ENCODE data around the gene CPED1.
A peak's percentile ranks its signal among the peaks of the same experiment; 100 is the strongest.

CPED1 gene

GRCh38 chr7:121020249-121020988 lies 31.9 kb downstream of the CPED1 start:
- DNase-seq (ENCODE audit: low spot score) = no peak
- H3K9ac ChIP-seq (ENCODE audit: low read depth, low read length, poor library complexity) = no peak overlapping the region
- H3K4me1 ChIP-seq (ENCODE audit: control insufficient read depth in 2 of 2, insufficient read depth in 1 of 2, low read depth in 1 of 2, low read length in 2 of 2) = no peaks in the 10 kb centered on the region
- no peak overlapping the region for H2BK120ac ChIP-seq (ENCODE audit: low read depth, low read length)
- H3K4me3 ChIP-seq (ENCODE audit: low read length in 2 of 2) = no peak overlapping the region
- no peak overlapping the region for H3K27ac ChIP-seq (replicated peaks; ENCODE audit: low read length)
- WGBS, 2 donors (ENCODE audit: extremely low coverage in 2 of 2, insufficient read length in 2 of 2, insufficient replicate concordance in 1 of 2) = no CpG with 5 or more reads among the region's 1 CpG
- no peak overlapping the region for H3K4ac ChIP-seq (ENCODE audit: low read length)
- H4K91ac ChIP-seq (ENCODE audit: low read depth, low read length, poor library complexity) = no peak overlapping the region
- no peak overlapping the region for H2AK5ac ChIP-seq (ENCODE audit: low read depth, low read length)
- H3K18ac ChIP-seq (ENCODE audit: low read length) = no peak overlapping the region
- no peaks in the 10 kb centered on the region for H3K36me3 ChIP-seq (replicated peaks in 1 of 2; ENCODE audit: control insufficient read depth in 2 of 2, insufficient read depth in 2 of 2, low read length in 2 of 2)
- no peaks in the 10 kb centered on the region for H3K9me3 ChIP-seq (replicated peaks in 1 of 2; ENCODE audit: control insufficient read depth in 2 of 2, insufficient read depth in 1 of 2, low read depth in 1 of 2, low read length in 2 of 2)
- no peak overlapping the region for H3K4me2 ChIP-seq (ENCODE audit: insufficient read depth, low read length, poor library complexity, severe bottlenecking)
- H3K27me3 ChIP-seq (ENCODE audit: control insufficient read depth in 3 of 3, insufficient read depth in 3 of 3, low read depth in 1 of 3, low read length in 3 of 3) = no peaks in the 10 kb centered on the region
- H2BK12ac ChIP-seq (ENCODE audit: low read length) = no peak overlapping the region
- H2BK5ac ChIP-seq (ENCODE audit: low read length) = no peak overlapping the region
- H2AFZ ChIP-seq (ENCODE audit: low read length) = no peak overlapping the region
- no peak overlapping the region for H2BK15ac ChIP-seq (ENCODE audit: low read length)
- H3K14ac ChIP-seq (ENCODE audit: low read length) = no peak overlapping the region
- no peak overlapping the region for H4K8ac ChIP-seq (ENCODE audit: low read depth, low read length)
- no peaks in the 10 kb centered on the region for H3K79me1 ChIP-seq (ENCODE audit: low read depth, low read length)
- H3K23ac ChIP-seq (ENCODE audit: low read depth, low read length, poor library complexity) = no peak overlapping the region

GRCh38 chr7:121020989-121021969 lies 32.8 kb downstream of the CPED1 start:
- no peaks in the 10 kb centered on the region for H3K4me1 ChIP-seq (ENCODE audit: control insufficient read depth in 2 of 2, insufficient read depth in 1 of 2, low read depth in 1 of 2, low read length in 2 of 2)
- H2BK5ac ChIP-seq (ENCODE audit: low read length) = no peak overlapping the region
- H3K18ac ChIP-seq (ENCODE audit: low read length) = no peak overlapping the region
- H3K27ac ChIP-seq (replicated peaks; ENCODE audit: low read length) = no peak overlapping the region
- no peak overlapping the region for H2BK120ac ChIP-seq (ENCODE audit: low read depth, low read length)
- H3K79me1 ChIP-seq (ENCODE audit: low read depth, low read length) = no peaks in the 10 kb centered on the region
- no peak overlapping the region for H3K4ac ChIP-seq (ENCODE audit: low read length)
- WGBS, 2 donors (ENCODE audit: extremely low coverage in 2 of 2, insufficient read length in 2 of 2, insufficient replicate concordance in 1 of 2) = no CpG with 5 or more reads among the region's 5 CpGs
- no peak overlapping the region for H3K4me3 ChIP-seq (ENCODE audit: low read length in 2 of 2)
- H3K9me3 ChIP-seq (replicated peaks in 1 of 2; ENCODE audit: control insufficient read depth in 2 of 2, insufficient read depth in 1 of 2, low read depth in 1 of 2, low read length in 2 of 2) = no peaks in the 10 kb centered on the region
- H2AK5ac ChIP-seq (ENCODE audit: low read depth, low read length) = no peak overlapping the region
- H3K4me2 ChIP-seq (ENCODE audit: insufficient read depth, low read length, poor library complexity, severe bottlenecking) = no peak overlapping the region
- H3K14ac ChIP-seq (ENCODE audit: low read length) = no peak overlapping the region
- no peak overlapping the region for H2BK12ac ChIP-seq (ENCODE audit: low read length)
- no peaks in the 10 kb centered on the region for H3K27me3 ChIP-seq (ENCODE audit: control insufficient read depth in 3 of 3, insufficient read depth in 3 of 3, low read depth in 1 of 3, low read length in 3 of 3)
- H2BK15ac ChIP-seq (ENCODE audit: low read length) = no peak overlapping the region
- no peak overlapping the region for H3K23ac ChIP-seq (ENCODE audit: low read depth, low read length, poor library complexity)
- H4K8ac ChIP-seq (ENCODE audit: low read depth, low read length) = no peak overlapping the region
- no peak for DNase-seq (ENCODE audit: low spot score)
- H4K91ac ChIP-seq (ENCODE audit: low read depth, low read length, poor library complexity) = no peak overlapping the region
- H3K36me3 ChIP-seq (replicated peaks in 1 of 2; ENCODE audit: control insufficient read depth in 2 of 2, insufficient read depth in 2 of 2, low read length in 2 of 2) = no peaks in the 10 kb centered on the region
- H3K9ac ChIP-seq (ENCODE audit: low read depth, low read length, poor library complexity) = no peak overlapping the region
- no peak overlapping the region for H2AFZ ChIP-seq (ENCODE audit: low read length)

- Histone ChIP-seq H3K23ac (ENCODE audit: low read depth, low read length, poor library complexity) (no peak overlapping the region), H2BK12ac (ENCODE audit: low read length) (no peak overlapping the region), H3K79me1 (ENCODE audit: low read depth, low read length) (no peaks in the 10 kb centered on the region), H3K27me3 (ENCODE audit: control insufficient read depth in 3 of 3, insufficient read depth in 3 of 3, low read depth in 1 of 3, low read length in 3 of 3) (no peaks in the 10 kb centered on the region), H3K4me2 (ENCODE audit: insufficient read depth, low read length, poor library complexity, severe bottlenecking) (no peak overlapping the region), H2AK5ac (ENCODE audit: low read depth, low read length) (no peak overlapping the region), H2AFZ (ENCODE audit: low read length) (peak overlapping the region; percentile 51), H3K4me3 (ENCODE audit: low read length in 2 of 2) (no peak overlapping the region), H2BK5ac (ENCODE audit: low read length) (no peak overlapping the region), H3K4me1 (ENCODE audit: control insufficient read depth in 2 of 2, insufficient read depth in 1 of 2, low read depth in 1 of 2, low read length in 2 of 2) (peaks cover 0 to 1% of the 10 kb centered on the region in 2 donors), H4K8ac (ENCODE audit: low read depth, low read length) (no peak overlapping the region), H2BK120ac (ENCODE audit: low read depth, low read length) (no peak overlapping the region), H3K18ac (ENCODE audit: low read length) (no peak overlapping the region), H3K14ac (ENCODE audit: low read length) (no peak overlapping the region), H3K4ac (ENCODE audit: low read length) (no peak overlapping the region), H4K91ac (ENCODE audit: low read depth, low read length, poor library complexity) (no peak overlapping the region), H3K9ac (ENCODE audit: low read depth, low read length, poor library complexity) (no peak overlapping the region), H3K27ac (replicated peaks; ENCODE audit: low read length) (no peak overlapping the region), H3K36me3 (replicated peaks in 1 of 2; ENCODE audit: control insufficient read depth in 2 of 2, insufficient read depth in 2 of 2, low read length in 2 of 2) (no peaks in the 10 kb centered on the region), H2BK15ac (ENCODE audit: low read length) (no peak overlapping the region), H3K9me3 (replicated peaks in 1 of 2; ENCODE audit: control insufficient read depth in 2 of 2, insufficient read depth in 1 of 2, low read depth in 1 of 2, low read length in 2 of 2) (no peaks in the 10 kb centered on the region)
- DNase-seq (ENCODE audit: low spot score) = no peak
Observed at GRCh38 chr7:121023194-121023593, 34.7 kb downstream of the CPED1 start.
